GM21619 (cell line): ENCODE measurements around the gene PTPA.
"Not testable (repeated sequence)": the region's sequence is repeated elsewhere in the genome, so short reads cannot be mapped to it uniquely, and the experiment has no call there.

Source experiments
- ATAC-seq: cut with Tn5 transposase; IDR thresholded peaks from one replicate; pipeline ENCODE4 v1.9.1; 2021; ENCODE audit not compliant: unreplicated experiment

The PTPA gene

DNA sequence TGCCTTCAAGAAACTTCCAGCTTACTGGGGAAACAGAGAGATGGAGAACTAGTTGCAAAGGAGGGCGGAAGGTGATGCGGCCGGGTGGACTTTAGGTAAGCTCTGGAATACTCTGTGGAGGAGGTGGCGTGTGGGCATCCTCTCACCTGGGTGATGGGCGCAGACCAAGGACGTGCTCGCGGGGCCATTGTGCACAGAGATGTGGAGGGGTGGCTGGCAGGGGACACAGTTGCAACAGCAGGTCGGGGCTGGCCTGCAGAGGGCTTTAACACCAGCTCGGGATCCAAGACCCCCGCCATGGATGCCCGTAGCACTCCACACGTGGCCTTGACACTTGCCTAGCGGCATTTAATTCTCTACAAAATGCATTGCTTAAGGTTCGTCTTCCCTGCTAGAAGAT is 40.3 kb downstream of the PTPA start:
- no peak for ATAC-seq

DNA sequence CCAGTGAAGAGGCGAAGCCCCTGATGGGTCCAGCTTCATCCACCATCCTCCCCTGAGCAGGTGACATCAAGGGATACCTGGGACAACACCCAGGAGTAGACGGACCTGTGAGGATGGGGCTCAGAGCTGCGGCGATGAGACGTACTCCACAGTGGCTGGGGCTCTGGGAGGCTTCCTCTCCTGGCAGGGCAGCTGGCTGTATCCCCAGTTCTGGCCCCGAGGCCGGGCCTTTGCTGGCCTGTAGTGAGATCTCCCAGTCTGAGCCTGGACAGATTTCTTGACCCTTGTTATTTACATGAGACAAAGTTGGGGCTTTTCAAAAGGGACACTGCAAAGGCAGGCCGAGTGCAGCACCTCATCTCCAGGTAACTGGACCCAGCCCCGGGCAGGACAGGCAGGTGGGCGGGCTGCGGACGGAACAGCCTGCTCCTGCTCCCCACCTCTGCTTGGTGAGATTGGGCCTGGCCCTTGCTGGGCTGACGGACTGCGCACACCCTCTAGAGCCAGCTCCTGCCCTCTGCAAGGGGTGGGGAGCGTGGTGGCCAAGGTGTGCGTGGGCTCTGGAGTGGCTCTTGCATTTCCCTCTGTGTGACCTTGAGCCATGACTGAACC is 43.8 kb downstream of the PTPA start:
- ATAC-seq, result no peak

GRCh38 chr9:129156163-129156562 is 44.9 kb downstream of the PTPA start:
- no peak for ATAC-seq

GRCh38 chr9:129160712-129161533 is 49.7 kb downstream of the PTPA start:
- no peak for ATAC-seq

DNA sequence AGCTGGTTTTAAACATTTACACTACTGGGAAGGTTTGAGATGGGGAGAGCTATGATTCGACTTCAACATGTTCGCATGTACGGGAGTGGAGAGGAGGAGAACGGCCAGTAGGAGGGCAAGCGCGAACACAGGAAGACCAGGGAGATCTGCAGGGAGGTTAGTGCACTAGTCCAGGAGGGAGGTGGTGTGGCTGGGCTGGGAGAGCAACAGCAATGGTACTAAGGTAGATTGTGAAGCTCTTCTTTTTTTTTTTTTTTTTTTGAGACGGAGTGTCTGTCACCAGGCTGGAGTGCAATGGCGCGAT is 50.3 kb downstream of the PTPA start:
- no peak for ATAC-seq

DNA sequence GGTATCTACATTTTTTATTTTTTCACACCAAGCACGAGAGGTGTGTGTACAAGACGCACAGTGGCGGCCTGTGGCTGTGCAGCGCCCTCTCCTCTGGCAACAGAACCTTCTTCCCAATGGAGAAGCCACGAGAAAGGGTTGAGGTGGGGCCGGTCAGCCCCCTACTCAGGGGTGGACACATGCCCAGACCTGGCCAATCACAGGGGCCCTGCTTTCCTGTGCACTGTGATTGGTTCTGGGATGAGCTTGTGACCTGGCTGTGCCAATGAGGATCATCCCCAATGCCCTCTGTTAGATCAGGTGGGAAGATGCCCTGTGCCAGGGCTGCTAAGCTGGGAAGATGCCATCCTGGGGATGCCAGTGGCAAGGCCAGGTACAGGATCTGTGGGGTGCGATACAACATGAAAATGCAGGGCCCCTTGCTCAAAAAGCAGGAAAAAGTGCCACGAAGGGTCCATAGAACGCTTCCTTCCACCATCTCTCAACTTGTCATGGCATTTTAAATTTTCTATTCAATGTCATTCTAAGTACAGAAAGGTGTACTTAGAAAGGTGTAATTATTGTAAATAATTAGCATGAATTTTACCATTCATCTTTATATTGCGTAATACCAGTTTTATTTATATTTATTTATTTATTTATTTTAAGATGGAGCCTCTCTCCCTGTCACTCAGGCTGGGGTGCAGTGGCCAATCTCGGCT is 51.4 kb downstream of the PTPA start:
- ATAC-seq, result no peak

- not testable (repeated sequence) for ATAC-seq
Observed at GRCh38 chr9:129163198-129163670, 52.0 kb downstream of the PTPA start.

GRCh38 chr9:129163753-129164152 is 52.5 kb downstream of the PTPA start:
- no peak for ATAC-seq

DNA sequence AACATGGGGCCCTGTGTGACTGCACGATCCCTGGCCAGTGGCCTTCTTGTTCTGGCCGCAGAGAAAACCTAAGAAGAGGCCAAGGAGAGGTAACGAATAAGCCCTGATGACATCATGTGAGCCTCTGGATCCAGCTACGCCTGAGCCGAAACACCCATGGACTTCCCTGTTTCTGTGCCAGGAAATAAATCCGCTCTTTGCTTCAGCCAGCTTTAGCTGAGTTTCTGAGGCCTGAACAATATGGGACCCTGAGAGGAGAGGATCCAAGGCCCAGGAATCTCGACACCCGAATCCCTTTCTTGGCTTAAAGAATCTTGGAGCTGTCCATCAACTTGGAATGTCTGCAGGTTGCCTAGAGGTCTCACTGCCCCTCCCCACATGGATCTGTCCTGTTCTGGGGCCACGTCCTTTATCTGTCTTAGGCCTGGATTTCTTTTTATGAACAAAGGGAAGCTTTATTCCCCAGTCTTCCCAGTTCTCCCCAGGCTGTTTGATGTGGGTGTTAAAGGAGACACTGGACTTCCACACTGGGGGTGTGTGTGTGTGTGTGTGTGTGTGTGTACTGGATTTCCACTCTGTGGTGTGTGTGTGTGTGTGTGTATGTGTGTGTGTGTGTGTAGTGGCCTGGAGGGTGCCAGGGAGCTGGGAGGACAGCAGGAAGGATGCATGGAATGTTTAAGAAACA is 53.2 kb downstream of the PTPA start:
- ATAC-seq, result no peak

GRCh38 chr9:129165198-129165597 is 54.0 kb downstream of the PTPA start:
- ATAC-seq, result no peak

- no peak for ATAC-seq
Observed at GRCh38 chr9:129166623-129167557, 55.7 kb downstream of the PTPA start.

GRCh38 chr9:129170229-129170628 is 59.0 kb downstream of the PTPA start:
- no peak for ATAC-seq

DNA sequence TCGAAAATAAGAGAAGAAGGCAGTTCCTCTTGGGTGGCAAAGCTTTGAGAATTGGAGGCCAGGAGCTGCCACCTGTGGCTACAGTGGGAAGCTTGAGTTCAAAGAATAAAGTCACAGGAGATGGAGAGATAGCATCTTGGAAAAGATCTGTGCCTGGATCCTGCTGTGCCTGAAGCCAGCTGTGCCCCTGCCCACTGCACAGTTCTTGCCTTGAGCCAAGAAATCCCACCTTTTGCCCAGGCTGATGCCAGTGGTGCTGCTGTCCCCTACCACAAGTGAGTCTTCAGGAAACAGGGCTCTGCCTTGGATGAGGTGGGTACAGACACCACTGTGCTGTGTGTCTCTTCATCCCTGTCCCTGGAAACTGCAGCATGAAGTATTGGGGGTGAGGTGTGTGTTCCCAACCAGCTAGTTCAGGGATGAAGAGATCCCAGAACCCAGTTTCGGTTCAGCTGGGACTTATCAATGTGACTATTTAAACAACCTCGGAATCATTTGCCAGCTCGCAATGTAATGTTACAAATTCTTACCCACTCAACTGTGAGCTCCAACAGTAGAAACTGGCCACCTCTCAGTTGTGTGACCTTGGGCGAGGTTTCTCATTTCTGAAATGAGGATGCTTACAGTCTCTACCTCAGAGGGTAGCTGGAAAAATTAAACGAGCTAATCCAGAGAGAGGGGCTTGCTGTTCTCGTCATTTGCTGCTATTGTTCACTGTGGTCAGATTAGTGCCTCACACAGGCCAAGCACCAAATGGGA is 61.0 kb downstream of the PTPA start:
- ATAC-seq, result no peak

- ATAC-seq, result no peak
Observed at GRCh38 chr9:129172816-129173215, 61.6 kb downstream of the PTPA start.

- ATAC-seq, result no peak
Observed at GRCh38 chr9:129173296-129174101, 62.3 kb downstream of the PTPA start.

DNA sequence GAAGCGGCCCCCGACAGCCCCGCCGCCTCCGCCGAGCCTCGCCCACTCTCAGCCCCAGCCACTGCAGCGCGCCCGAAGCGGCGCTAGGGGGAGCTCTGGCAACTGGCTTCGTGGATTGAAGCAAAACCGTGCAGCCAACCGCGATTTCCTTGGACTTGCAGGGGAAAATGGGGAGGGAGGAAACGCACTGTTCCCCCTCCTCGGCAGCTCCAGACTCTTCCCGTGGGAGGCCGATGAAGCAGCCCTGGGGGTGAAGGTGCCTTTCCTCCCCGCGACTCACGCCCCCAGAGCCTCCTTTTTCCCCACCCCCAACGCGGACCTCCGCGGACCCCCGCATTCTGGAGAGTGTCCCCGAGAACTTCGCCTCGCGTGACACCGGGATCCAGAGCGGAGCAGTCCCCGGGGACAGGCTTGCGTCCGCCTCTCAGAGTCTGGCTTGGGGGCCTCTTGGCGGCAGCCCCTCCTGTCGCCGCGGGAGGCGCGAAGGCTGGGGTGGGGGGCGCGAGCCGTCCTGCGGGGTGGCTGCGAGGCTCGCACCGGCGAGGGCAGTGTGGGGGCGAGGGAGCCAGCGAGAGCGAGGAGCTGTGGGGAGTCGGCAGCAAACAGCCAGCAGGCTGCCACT is 63.0 kb downstream of the PTPA start:
- ATAC-seq, result no peak

DNA sequence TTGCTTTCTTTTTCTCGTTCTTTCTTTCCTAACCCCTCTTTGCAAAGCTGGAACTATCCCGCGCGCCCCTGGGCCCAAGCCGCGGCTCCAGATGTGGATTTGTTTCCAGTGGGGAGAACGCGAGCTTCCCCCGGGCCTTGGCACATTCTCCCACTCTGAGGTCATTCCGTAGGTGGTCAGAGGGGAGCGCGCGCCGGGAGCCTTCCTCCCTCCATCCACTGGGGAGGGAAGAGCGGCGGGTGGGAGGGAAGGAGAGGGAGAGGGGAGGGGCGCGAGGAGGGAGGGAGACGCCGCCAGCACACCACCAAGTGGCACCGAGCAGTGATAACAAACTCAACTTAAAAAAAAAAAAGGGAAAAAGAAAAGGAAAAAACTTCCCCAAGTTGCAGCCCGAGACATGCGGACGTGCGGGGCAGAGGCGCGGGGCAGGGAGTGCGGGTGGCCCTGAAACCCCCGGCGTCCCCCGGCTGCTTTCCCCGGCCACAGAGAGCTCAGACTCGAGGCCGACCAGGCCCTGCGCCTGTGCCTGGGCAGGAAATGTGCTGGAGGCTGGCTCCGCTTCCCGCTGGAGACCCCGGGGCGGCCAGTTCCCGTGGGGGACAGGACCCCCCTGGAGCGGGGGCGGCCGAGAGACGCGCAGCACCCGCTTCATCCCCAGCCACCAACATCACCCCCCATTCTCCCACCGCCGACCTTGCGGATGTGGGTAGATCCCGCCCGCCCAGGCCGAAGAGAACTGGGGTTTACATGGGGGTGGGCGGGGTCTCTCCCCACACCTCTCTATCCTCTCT is 63.7 kb downstream of the PTPA start:
- ATAC-seq, result no peak

GRCh38 chr9:129175515-129175824 is 64.3 kb downstream of the PTPA start:
- ATAC-seq, result no peak
